H9 (cell line): ENCODE results near the gene GALNT2. TPM values are rescaled to one million over a fixed set of nuclear protein-coding genes. Genes with fewer than 3 reads are reported as not detected.
A peak's percentile ranks its signal among the peaks of the same experiment; 100 is the strongest.

ENCODE experiments used
- DNase-seq: peaks from one replicate; pipeline ENCODE4 v3.0.0-alpha.2; 2017
- H2AFZ ChIP-seq: one replicate; pipeline ENCODE4 v1.6.1; 2013; ENCODE audit warnings: mild to moderate bottlenecking, low read length, control low read depth, moderate library complexity
- H2AK5ac ChIP-seq: 2 replicates; pipeline ENCODE4 v1.6.1; 2013; ENCODE audit warnings: low read length, control low read depth, mixed read lengths; ENCODE audit not compliant: insufficient read length
- H2BK120ac ChIP-seq: one replicate; pipeline ENCODE4 v1.6.1; 2013; ENCODE audit warnings: low read depth, mild to moderate bottlenecking, low read length, control low read depth, inconsistent platforms; ENCODE audit not compliant: poor library complexity, severe bottlenecking
- H2BK12ac ChIP-seq: 2 replicates; pipeline ENCODE4 v1.6.1; 2013; ENCODE audit warnings: low read length, control low read depth, mixed read lengths, low read depth; ENCODE audit not compliant: insufficient read length
- H2BK15ac ChIP-seq: 2 replicates; pipeline ENCODE4 v1.6.1; 2013; ENCODE audit warnings: low read depth, low read length, control low read depth
- H2BK20ac ChIP-seq: one replicate; pipeline ENCODE4 v1.6.1; 2013; ENCODE audit warnings: low read depth, mild to moderate bottlenecking, low read length, control low read depth, inconsistent platforms; ENCODE audit not compliant: poor library complexity, severe bottlenecking
- H2BK5ac ChIP-seq: 2 replicates; pipeline ENCODE4 v1.6.1; 2013; ENCODE audit warnings: low read length, control low read depth, mixed read lengths; ENCODE audit not compliant: insufficient read length
- H3K14ac ChIP-seq: 2 replicates; pipeline ENCODE4 v1.6.1; 2013; ENCODE audit warnings: low read length, control low read depth; ENCODE audit not compliant: insufficient read depth
- H3K18ac ChIP-seq: 2 replicates; pipeline ENCODE4 v1.6.1; 2013; ENCODE audit warnings: low read depth, mild to moderate bottlenecking, mixed read lengths, low read length, control low read depth; ENCODE audit not compliant: insufficient read length
- H3K23ac ChIP-seq: 2 replicates; pipeline ENCODE4 v1.6.1; 2013; ENCODE audit warnings: low read length, control low read depth, mixed read lengths, low read depth; ENCODE audit not compliant: insufficient read length
- H3K23me2 ChIP-seq: 2 replicates; pipeline ENCODE4 v1.6.1; 2013; ENCODE audit warnings: low read depth, mild to moderate bottlenecking, mixed read lengths, low read length, control low read depth; ENCODE audit not compliant: insufficient read length, poor library complexity, severe bottlenecking
- H3K27ac ChIP-seq: 2 replicates; pipeline ENCODE4 v1.5.1; 2013; ENCODE audit warnings: low read length, control low read depth, mixed read lengths, low read depth; ENCODE audit not compliant: insufficient read length
- H3K27me3 ChIP-seq: 2 replicates; pipeline ENCODE4 v1.6.1; 2013; ENCODE audit warnings: low read length, control low read depth, inconsistent platforms; ENCODE audit not compliant: insufficient read depth
- H3K4ac ChIP-seq: 2 replicates; pipeline ENCODE4 v1.6.1; 2013; ENCODE audit warnings: low read depth, mild to moderate bottlenecking, control low read depth, inconsistent platforms, low read length, moderate library complexity
- H3K4me1 ChIP-seq: 2 replicates; pipeline ENCODE4 v1.6.1; 2013; ENCODE audit warnings: low read length, control low read depth, inconsistent platforms; ENCODE audit not compliant: insufficient read depth
- H3K4me2 ChIP-seq: 2 replicates; pipeline ENCODE4 v1.6.1; 2013; ENCODE audit warnings: low read length, control low read depth, mixed read lengths; ENCODE audit not compliant: insufficient read length, insufficient read depth
- H3K56ac ChIP-seq: 2 replicates; pipeline ENCODE4 v1.6.1; 2013; ENCODE audit warnings: low read depth, mild to moderate bottlenecking, mixed read lengths, low read length, control low read depth; ENCODE audit not compliant: insufficient read length
- H3K79me1 ChIP-seq: 2 replicates; pipeline ENCODE4 v1.6.1; 2013; ENCODE audit warnings: low read depth, mild to moderate bottlenecking, moderate library complexity, low read length, control low read depth, inconsistent platforms; ENCODE audit not compliant: insufficient read depth, poor library complexity, severe bottlenecking
- H3K79me2 ChIP-seq: 2 replicates; pipeline ENCODE4 v1.6.1; 2013; ENCODE audit warnings: low read length, control low read depth, inconsistent platforms; ENCODE audit not compliant: insufficient read depth
- H3K9ac ChIP-seq: 2 replicates; pipeline ENCODE4 v1.6.1; 2013; ENCODE audit warnings: low read length, control low read depth, mixed read lengths; ENCODE audit not compliant: insufficient read length; ENCODE audit errors: extremely low read depth
- H3K9me3 ChIP-seq: one replicate; pipeline ENCODE4 v1.6.1; 2013; ENCODE audit warnings: low read depth, low read length, inconsistent platforms; ENCODE audit not compliant: control insufficient read depth
- H3T11ph ChIP-seq: one replicate; pipeline ENCODE4 v1.6.1; 2013; ENCODE audit warnings: mild to moderate bottlenecking, low read length, control low read depth, inconsistent platforms
- H4K20me1 ChIP-seq: one replicate; pipeline ENCODE4 v1.6.1; 2013; ENCODE audit not compliant: control insufficient read depth, insufficient read length, insufficient read depth
- H4K5ac ChIP-seq: 2 replicates; pipeline ENCODE4 v1.6.1; 2013; ENCODE audit warnings: low read depth, mild to moderate bottlenecking, mixed read lengths, low read length, control low read depth; ENCODE audit not compliant: insufficient read length
- H4K8ac ChIP-seq: replicated peaks from 2 replicates; pipeline ENCODE4 v1.6.1; 2013; ENCODE audit warnings: low read length, control low read depth, mixed read lengths, low read depth; ENCODE audit not compliant: insufficient read length
- H4K91ac ChIP-seq: 2 replicates; pipeline ENCODE4 v1.6.1; 2013; ENCODE audit warnings: low read depth, mild to moderate bottlenecking, moderate library complexity, mixed read lengths, low read length, control low read depth; ENCODE audit not compliant: insufficient read length
- H3K27ac Mint-ChIP-seq, 3 experiments: 2 replicates in 2 of 3; 3 replicates in 1 of 3; pipeline ENCODE4 v1.8.0; 2020 to 2021; ENCODE audit warnings: mixed read lengths in 3 of 3, mild to moderate bottlenecking in 1 of 3, moderate library complexity in 1 of 3
- H3K27me3 Mint-ChIP-seq: 2 replicates; pipeline ENCODE4 v1.8.0; 2021; ENCODE audit warnings: low read depth, mild to moderate bottlenecking, moderate library complexity, mixed read lengths
- H3K36me3 Mint-ChIP-seq, 3 experiments: 2 replicates in 2 of 3; 3 replicates in 1 of 3; pipeline ENCODE4 v1.8.0; 2020 to 2021; ENCODE audit warnings: low read depth in 3 of 3, mixed read lengths in 3 of 3; ENCODE audit not compliant: insufficient read depth in 1 of 3
- H3K4me1 Mint-ChIP-seq, 2 experiments: 2 replicates each; pipeline ENCODE4 v1.8.0; 2020; ENCODE audit warnings: mixed read lengths in 2 of 2
- H3K4me3 Mint-ChIP-seq, 2 experiments: 2 replicates in 1 of 2; 3 replicates in 1 of 2; pipeline ENCODE4 v1.8.0; 2020 to 2021; ENCODE audit warnings: mild to moderate bottlenecking in 2 of 2, mixed read lengths in 2 of 2, moderate library complexity in 1 of 2
- H3K9me3 Mint-ChIP-seq, 2 experiments: 2 replicates in 1 of 2; 3 replicates in 1 of 2; pipeline ENCODE4 v1.8.0; 2020; ENCODE audit warnings: mild to moderate bottlenecking in 2 of 2, mixed read lengths in 2 of 2, moderate library complexity in 1 of 2
- CTCF ChIP-seq: fragments of 200-600 bp; sonication (generic); conservative IDR thresholded peaks from 3 replicates; pipeline ENCODE4 v1.8.0; 2021; ENCODE audit warnings: antibody characterized with exemption, mild to moderate bottlenecking
- WGBS: extraction: QIAGEN DNeasy Blood & Tissue Kit; methylation state at CpG from one replicate; pipeline ENCODE4 v1.1.7; 2013; ENCODE audit warnings: missing lambda C conversion rate, low lambda C conversion rate, mixed read lengths; ENCODE audit not compliant: insufficient read length; ENCODE audit errors: extremely low coverage; 5-methylcytosine and 5-hydroxymethylcytosine counted together
- total RNA-seq: library from RNA; stranded (reverse); gene quantifications from 2 replicates; pipeline ENCODE4 v1.2.1, GENCODE V29; 2021

The GALNT2 gene
- total RNA-seq, 1 experiment from 2014 or later = 57.6 TPM

GRCh38 chr1:230094746-230095145, 27.7 kb downstream of the GALNT2 start:
- TF ChIP-seq CTCF = no peak
- no peak overlapping the region for H4K8ac ChIP-seq
- H3K56ac ChIP-seq = no peak overlapping the region
- H4K5ac ChIP-seq = no peak overlapping the region
- Mint-ChIP-seq H3K4me3 (no peak overlapping the region), H3K27ac (peak overlapping the region in 2 of 3 experiments; percentile 5 to 50; a peak in 1 of 7 replicates), H3K9me3 (no peaks in the 10 kb centered on the region), H3K27me3 (no peaks in the 10 kb centered on the region), H3K4me1 (peaks cover 19 to 21% of the 10 kb centered on the region in 2 experiments), H3K36me3 (peaks cover 4 to 10% (median 8%) of the 10 kb centered on the region in 3 experiments; a peak in 5 of 7 replicates)
- no peak overlapping the region for H2AK5ac ChIP-seq
- no peak overlapping the region for H2BK15ac ChIP-seq
- no peak overlapping the region for H2AFZ ChIP-seq
- no peaks in the 10 kb centered on the region for H3K27me3 ChIP-seq
- H2BK12ac ChIP-seq = no peak overlapping the region
- no peak overlapping the region for H3K23ac ChIP-seq
- no peak overlapping the region for H3T11ph ChIP-seq
- no peak overlapping the region for H3K27ac ChIP-seq
- no peak overlapping the region for H2BK120ac ChIP-seq
- H2BK20ac ChIP-seq = no peak overlapping the region
- no peaks in the 10 kb centered on the region; the same call in 1 of the 2 replicates for H3K4me1 ChIP-seq
- H3K9ac ChIP-seq = no peak overlapping the region
- no peak overlapping the region for H3K18ac ChIP-seq
- no peak overlapping the region for H4K91ac ChIP-seq
- peaks cover 7% of the 10 kb centered on the region; the same call in 1 of the 2 replicates for H3K79me2 ChIP-seq
- no peak overlapping the region for H3K4me2 ChIP-seq
- H3K4ac ChIP-seq = no peak overlapping the region
- DNase-seq = no peak
- no CpG with 5 or more reads among the region's 14 CpGs for WGBS
- no peaks in the 10 kb centered on the region for H4K20me1 ChIP-seq
- no peak overlapping the region for H3K14ac ChIP-seq
- H3K79me1 ChIP-seq = no peaks in the 10 kb centered on the region
- H3K9me3 ChIP-seq = no peaks in the 10 kb centered on the region
- no peak overlapping the region for H2BK5ac ChIP-seq
- no peaks in the 10 kb centered on the region for H3K23me2 ChIP-seq
